Left lobe of liver (tissue), 2 donors: Measurements from ENCODE around the gene NEK4. TPM values are rescaled to one million over a fixed set of nuclear protein-coding genes. Genes with fewer than 3 reads are reported as not detected.
"Not testable (repeated sequence)": the region's sequence is repeated elsewhere in the genome, so short reads cannot be mapped to it uniquely, and the experiment has no call there.

ENCODE experiments used
- ATAC-seq: fragments of 200-7000 bp; cut with Tn5 transposase; one replicate; pipeline ENCODE4 v1.9.1; 2020; ENCODE audit warnings: mild to moderate bottlenecking, moderate library complexity
- DNase-seq: peaks from one replicate; pipeline ENCODE4 v3.0.0-alpha.2; 2020; ENCODE audit warnings: low spot score
- total RNA-seq: library from RNA; stranded (reverse); gene quantifications from one replicate; pipeline ENCODE4 v1.2.1, GENCODE V29; 2021
- donor health status: DM: no; HTN: no; CAD: no; lungs with moderate emphysema.
- donor health status: DM: no; HTN: yes; CAD: no.

Gene NEK4
- total RNA-seq, 1 donor from 2014 or later, result 16.6 TPM

DNA sequence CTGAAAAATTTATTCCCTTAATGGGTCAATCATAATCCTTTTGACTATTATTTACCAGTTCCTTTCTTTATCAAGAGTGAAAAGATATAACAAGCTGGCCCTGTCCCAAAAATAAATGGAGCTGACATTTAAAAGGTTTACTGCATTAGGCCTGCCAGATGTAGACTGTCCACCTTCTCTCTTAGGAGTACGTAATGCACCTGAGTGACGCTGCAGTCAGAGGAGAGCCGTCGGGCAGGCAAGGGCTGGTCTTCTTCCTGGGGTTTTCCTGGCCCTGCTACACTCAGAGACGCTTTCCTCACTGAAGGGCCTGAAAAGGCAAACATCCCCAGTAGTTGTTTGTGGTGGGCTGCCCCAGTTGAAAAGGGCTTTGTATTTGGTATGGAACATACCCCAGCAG, 27.6 kb downstream of the NEK4 start:
- ATAC-seq, result peak; percentile 27

DNA sequence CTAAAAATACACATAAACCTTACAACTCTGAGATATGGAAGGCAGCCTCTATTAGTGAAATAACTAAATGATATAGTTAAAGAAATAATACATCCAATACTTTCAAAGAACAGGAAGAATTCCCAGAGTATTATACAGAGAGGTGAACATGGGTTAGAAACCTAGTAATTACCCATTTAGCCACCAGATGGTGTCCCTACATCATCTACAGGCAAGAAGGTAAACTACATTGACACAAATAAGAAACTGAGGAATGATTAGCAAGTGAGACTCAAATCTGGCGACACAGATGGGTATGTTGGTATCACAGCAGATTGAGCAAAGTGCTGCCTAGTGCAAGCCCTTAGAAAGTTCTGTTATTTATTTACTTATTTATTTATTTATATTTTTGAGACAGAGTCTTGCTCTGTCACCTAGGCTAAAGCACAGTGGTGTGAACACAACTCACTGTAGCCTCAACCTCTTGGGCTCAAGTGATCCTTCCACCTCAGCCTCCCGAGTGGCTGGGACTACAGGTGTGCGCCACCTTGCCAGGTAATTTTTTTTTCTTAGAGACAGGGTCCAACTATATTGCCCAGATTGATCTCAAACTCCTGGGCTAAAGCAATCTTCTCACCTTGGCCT, 28.2 kb downstream of the NEK4 start:
- ATAC-seq (peak; percentile 87), DNase-seq (no peak)

More for the DNA sequence above, 27.6 kb downstream of the NEK4 start:
- no peak for DNase-seq

DNA sequence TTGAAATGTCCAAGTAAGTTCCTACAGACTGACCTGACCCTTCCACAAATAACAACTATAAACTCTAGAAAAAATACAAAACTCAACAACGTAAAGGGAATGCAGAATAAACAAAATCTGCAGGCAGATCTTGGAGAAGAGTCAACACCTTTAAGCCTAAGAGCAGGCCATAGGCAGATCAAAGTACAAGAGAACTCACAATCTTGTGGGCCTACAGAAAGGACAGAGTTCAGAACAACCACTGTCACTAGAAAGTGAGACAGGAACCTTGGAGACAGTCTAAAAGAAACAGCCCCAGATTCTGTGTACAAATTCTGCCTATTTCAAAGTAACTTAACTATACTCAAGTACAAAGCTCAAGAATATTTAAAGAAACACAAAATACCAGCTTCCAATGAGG, 31.0 kb downstream of the NEK4 start:
- ATAC-seq (peak; percentile 39), DNase-seq (no peak)

DNA sequence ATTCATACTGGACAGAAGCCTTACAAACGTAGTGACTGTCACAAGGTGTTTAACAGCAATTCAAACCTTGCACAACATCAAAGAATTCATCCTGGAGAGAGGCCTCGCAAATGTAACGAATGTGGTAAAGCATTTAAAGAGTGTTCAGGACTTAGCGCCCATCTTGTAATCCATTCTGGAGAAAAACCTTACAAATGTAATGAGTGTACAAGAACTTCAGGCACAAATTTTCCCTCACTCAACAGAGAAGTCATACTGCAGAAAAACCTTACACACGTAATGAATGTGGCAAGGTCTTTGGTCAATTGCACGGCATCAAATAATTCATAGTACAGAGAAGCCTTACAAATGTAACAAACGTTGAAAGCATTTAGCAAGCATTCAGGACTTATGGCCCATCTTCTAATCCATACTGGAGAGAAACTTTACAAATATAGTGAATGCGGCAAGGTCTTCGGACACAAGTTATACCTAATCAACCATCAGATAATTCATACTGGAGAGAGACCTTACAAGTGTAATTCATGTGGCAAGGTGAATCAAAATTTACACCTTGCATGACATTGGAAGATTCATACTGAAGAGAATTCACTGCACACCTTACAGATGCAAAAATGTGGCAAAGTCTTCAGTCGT, 37.4 kb downstream of the NEK4 start:
- no peak for ATAC-seq
- no peak for DNase-seq

DNA sequence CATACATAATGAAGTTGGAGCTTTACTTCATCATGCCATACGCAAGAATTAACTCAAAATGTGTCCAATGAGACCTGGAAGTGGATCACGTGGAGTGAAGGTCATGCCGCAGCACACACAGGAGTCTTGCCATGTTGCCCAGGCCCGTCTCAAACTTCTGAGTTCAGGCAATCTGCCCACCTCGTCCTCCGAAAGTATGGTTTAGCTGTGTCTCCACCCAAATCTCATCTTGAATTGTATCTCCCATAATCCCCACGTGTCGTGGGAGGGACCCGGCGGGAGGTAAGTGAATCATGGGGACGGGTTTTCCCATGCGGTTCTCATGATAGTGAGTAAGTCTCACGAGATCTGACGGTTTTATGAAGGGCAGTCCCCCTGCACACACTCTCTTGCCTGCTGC, 39.1 kb downstream of the NEK4 start:
- DNase-seq, result no peak
- no peak for ATAC-seq

DNA sequence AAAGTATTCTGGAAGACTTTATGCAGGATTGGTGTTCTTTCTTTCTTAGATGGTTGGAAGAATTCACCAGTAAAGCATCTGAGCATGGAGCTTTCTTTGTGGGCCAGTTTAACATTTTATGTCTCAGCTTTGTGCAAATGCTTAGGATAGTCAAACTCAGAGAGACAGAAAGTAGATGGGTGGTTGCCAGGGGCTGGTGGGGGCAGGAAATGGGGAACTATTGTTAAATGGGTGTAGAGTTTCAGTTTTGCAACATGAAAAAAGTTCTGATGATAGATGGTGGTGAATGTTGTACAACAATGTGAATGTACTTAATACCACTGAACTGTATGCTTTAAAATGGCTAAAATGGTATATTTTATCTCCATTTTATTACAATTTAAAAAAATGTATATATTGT, 40.1 kb downstream of the NEK4 start:
- ATAC-seq (no peak), DNase-seq (no peak)

DNA sequence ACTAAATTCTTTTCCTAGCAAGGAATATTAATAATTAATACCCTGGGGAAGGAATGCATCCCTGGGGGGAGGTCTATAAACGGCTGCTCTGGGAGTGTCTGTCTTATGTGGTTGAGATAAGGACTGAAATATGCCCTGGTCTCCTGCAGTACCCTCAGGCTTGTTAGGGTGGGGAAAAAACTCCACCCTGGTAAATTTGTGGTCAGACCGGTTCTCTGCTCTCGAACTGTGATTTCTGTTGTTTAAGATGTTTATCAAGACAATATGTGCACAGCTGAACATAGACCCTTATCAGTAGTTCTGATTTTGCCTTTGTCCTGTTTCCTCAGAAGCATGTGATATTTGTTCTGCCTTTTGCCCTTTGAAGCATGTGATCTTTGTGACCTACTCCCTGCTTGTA, 42.0 kb downstream of the NEK4 start:
- not testable (repeated sequence) for ATAC-seq

DNA sequence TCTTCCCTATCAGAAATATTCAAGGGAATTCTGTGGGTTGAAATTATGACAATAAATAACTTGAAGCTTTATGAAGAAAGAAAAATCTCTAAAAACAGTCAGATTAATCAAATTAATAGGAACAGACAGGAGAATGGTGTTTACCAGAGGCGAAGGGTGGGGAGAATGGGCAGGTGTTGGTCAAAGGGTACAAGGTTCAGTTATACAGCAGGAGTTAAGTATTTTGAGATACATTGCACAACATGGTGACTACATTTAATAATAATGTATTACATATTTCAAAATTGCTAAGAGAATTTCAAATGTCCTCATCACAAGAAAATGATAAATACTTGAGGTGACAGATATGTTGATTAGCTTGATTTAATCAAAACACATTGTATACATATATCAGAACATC, 46.2 kb downstream of the NEK4 start:
- DNase-seq, result no peak

More for the DNA sequence above, 42.0 kb downstream of the NEK4 start:
- DNase-seq, result not testable (repeated sequence)

DNA sequence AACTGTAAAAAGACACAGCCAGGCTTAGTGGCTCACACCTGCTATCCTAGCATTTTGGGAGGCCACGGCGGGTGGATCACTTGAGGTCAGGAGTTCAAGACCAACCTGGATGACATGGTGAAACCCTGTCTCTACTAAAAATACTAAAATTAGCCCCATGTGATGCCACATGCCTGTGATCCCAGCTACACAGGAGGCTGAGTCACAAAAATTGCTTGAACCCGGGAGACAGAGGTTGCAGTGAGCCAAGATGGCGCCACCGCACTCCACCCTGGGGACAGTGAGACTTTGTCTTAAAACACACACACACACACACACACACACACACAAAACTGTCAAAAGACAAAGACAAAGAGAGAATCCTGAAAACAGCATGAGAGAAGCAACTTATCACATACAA, 46.8 kb downstream of the NEK4 start:
- no peak for ATAC-seq
- DNase-seq, result no peak

More for the DNA sequence above, 46.2 kb downstream of the NEK4 start:
- peak; percentile 92 for ATAC-seq

DNA sequence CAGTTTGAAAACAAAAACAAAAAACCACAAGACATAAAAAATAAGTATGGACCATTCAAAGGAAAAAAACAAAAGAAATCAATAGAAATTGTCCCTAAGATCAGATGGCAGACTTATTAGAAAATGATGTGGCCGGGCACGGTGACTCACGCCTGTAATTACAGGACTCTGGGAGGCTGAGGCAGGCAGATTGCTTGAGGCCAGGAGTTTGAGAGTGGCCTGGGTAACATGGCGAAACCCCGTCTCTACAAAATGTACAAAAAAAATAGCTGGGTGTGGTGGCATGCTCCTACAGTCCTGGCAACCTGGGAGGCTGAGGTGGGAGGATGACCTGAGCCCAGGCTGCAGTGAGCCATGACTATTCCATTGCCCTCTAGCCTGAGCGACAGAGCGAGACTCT, 48.2 kb downstream of the NEK4 start:
- DNase-seq, result no peak
- ATAC-seq, result no peak

DNA sequence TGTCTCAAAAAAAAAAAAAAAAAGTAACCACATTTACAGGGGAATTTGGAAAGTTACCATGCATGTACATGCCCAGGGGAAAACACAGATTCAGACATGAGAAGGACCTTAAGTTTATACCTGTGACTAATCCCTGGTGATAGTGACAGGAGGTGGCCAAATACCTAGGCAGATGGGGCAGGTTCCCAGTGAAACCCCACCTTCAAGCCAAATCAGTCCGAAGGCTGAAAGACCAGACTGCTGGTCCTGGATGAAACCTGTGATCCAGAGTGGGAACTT, 49.1 kb downstream of the NEK4 start:
- DNase-seq (no peak), ATAC-seq (no peak)

DNA sequence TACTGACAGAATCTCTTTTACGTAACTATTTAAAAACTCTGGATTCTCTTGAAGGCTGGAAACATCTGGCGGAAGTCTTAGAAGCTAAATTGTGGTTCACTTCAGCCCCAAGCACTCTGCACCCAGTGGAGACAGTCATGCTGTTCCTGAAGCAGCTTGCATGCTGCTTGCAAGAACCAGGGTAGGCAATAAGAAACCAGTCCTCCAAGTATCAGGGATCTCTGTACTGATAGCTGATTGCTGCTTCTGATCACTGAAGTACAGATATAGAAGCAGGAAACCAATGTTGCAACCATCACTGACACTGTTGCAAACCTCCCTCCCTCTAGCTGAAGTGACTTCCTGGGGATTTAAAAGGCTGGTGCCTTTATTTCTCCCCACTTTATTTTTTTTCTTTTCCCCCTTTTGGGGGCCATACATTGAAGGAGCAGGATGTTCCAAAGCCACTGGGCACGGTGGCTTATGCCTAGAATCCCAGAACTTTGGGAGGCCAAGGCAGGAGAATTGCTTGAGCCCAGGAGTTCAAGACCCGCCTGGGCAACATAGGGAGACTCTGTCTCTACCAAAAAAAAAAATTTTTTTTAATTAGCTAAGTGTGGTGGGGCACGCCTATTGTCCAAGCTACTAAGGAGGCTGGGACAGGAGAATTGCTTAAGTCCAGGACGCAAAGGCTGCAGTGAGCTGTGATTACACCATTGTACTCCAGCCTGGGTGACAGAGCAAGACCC, 49.6 kb downstream of the NEK4 start:
- ATAC-seq (peak; percentile 14), DNase-seq (no peak)

DNA sequence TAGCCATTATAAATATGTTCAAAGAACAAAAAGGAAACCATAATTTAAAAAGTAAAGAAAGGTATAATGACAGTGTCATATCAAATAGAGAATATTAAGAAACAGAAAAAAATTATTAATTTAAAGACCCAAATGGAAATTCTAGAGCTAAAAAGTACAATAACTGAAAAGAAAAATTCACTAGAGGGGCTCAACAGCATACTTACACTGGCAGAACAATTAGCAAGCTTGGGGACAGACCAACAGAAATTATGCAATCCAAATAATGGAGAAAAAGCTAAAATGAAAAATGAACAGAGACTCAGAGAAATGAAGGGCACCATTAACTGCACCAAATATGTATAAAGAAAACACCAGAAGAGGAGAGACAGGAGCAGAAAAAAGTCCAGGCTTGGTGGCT, 51.1 kb downstream of the NEK4 start:
- no peak for DNase-seq
- ATAC-seq, result no peak

DNA sequence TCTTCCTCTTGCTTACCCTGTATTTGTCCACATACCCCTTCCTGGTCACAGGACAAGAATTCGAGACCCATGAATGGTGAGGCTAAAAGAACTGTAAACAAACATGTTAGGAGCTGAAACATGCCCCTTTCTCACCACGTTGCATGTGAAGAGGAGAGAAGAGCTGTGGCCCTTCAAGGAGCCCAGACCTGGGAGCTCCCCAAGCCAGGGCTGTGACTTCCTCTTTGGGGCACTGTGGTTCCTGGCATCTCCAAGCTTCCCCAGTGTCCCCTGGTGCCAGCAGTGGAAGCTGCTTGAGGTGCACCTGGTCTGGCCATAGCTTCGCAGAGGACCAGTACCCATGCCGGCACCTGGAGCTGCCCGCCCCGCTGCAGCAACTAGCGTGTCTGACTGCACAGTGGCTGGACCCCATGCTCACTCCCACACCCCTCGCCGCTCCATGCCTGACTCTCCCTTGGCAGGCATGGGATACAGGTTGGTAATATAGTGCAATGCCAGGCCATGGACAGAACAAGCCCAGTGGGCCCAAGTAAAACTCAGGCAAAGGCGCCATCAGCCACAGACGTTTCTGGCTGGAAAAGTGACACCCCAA, 54.9 kb downstream of the NEK4 start:
- ATAC-seq (no peak), DNase-seq (no peak)

DNA sequence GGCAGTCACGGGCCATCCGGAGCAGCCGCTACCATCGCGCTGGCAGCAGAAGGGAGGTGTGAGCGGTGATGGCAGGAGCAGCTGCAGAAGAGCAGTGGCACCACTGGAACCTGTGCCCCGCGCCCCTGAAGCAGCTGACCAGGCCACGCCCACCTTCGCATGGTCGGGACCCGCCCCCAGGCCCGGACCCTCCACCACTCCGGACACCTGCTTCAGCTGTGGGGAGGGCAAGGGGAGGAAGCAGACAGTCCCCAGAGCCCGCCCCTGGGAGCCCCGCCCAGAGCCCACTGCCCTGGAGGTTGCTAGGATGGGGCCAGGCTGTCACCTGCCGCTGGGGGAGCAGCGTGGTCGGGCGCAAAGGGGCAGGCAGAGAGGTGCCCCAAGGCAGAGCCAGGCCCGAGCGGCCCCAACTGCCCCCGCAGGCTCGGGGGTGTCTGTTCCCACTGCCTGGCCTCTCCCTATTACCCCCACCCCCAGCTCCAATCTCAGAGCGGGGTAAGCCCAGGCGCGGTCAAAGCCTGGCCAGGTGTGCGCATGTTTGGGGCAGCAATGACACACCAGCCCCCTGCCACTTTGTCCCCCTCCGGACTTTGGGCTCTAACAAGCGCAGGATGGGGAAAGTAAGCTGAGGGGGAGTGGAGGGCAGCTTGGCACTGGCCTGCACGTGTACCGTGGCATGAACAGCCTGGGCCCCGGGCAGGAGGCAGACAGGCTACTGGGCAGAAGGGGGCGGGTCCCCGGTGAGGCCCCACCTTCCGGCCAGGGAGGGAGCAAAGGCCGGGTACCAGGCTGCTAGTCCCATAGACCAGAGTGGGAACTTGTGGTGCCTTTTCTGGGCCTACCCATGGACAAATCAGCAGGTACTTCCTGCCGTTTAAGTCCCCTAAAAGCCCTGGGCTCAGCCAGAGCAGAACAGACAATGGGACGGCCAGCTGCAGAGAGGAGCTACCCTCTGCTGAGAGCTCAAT, 56.1 kb downstream of the NEK4 start:
- peak; percentile 72 for ATAC-seq
- DNase-seq, result peak; percentile 53

DNA sequence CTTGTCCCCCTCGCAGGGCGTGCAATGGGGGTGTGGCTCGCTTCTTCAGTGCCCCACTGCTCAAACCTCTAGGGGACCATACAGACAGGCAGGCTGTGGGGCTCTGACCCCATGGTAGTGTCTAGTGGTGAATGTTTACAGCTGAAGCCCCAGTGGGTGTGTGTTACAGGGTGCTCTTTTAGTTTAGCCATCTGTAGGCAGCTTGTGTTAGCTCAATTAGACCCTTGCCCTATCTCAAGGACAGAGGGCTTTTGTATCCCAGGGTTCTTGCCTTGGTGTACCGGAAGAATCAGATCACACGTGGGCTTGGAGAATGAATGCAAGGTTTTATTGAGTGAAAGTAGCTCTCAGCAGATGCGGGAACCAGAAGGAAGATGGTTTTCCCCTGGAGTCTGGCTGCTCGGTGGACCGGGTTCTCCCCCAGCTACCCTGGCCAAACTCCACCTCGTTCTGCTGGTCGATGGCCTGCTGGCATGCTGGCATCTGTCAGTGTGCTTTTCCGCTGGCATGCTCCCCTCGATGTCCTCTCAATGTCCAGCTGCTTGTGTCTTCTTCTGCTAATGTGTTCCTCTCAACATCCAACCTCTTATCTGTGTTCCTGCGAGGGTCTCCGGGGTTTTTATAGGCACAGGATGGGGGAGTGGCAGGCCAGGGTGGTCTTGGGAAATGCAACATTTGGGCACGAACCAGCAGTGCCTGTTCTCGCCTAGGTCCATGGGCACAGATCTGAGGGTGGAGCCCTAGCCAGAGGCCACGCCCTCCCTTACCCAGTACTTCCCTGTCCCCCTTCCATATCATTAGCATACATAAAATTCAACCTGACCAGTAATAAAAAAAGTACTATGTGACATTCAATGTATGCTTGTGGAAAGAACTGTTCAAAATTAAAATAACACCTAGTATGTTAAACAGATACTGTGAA, 58.2 kb downstream of the NEK4 start:
- DNase-seq, result peak; percentile 85
- peak; percentile 92 for ATAC-seq

DNA sequence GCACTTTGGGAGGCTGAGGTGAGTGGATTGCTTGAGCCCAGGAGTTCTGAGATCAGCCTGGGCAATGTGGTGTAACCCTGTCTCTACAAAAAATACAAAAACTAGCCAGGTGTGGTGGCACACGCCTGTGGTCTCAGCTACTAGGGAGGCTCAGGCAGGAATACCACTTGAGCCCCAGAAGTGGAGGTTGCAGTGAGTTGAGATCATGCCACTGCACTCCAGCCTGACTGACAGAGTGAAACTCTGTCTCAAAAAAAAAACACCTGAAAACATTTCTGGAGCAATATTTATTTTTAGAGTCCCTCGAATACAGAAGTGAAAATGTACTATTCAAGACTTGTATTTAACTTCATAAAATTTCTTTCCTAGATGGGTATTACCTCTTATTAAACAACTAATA, 60.2 kb downstream of the NEK4 start:
- DNase-seq (no peak), ATAC-seq (no peak)

DNA sequence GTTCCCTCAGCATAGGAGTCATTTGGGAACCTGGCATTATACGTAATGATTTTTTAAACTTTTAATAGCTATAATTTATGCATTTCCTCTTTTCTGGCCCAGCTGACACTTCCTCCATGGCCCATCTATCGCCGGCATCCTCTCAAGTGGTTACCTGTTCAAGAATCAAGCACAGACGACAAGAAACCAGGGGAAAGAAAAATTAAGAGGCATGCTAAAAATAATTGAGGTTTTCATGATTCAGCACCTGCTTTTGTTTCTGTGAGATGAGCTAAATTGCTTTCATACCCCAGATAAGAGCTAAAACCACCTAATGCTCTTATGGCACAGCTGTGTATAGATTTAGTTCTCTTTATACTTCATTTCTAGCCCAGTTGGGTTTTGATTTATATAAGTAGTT, 63.2 kb downstream of the NEK4 start:
- DNase-seq (no peak), ATAC-seq (no peak)
